ENCODE results near the gene LIPN.

LIPN gene

GRCh38 chr10:88786032-88786770, 26.4 kb downstream of the LIPN start:
- no peak for DNase-seq (ENCODE audit: low read depth)

GRCh38 chr10:88787463-88787862, 27.6 kb downstream of the LIPN start:
- no peak for DNase-seq (ENCODE audit: low read depth)

- no peak for DNase-seq (ENCODE audit: low read depth)
Observed at GRCh38 chr10:88788924-88789323, 29.1 kb downstream of the LIPN start.

GRCh38 chr10:88791924-88792323, 32.1 kb downstream of the LIPN start:
- DNase-seq (ENCODE audit: low read depth), result no peak

- no peak for DNase-seq (ENCODE audit: low read depth)
Observed at GRCh38 chr10:88792661-88793060, 32.8 kb downstream of the LIPN start.

- DNase-seq (ENCODE audit: low read depth), result no peak
Observed at GRCh38 chr10:88793712-88794299, 34.0 kb downstream of the LIPN start.

- DNase-seq (ENCODE audit: low read depth), result no peak
Observed at GRCh38 chr10:88794731-88795130, 34.9 kb downstream of the LIPN start.

- no peak for DNase-seq (ENCODE audit: low read depth)
Observed at GRCh38 chr10:88800152-88801125, 40.6 kb downstream of the LIPN start.

GRCh38 chr10:88802523-88803285, 42.9 kb downstream of the LIPN start, which contains the start of gene LIPM:
LIPM (plus strand) TSS chr10:88802730; CDS start chr10:88802897, 167 bp downstream.
- DNase-seq (ENCODE audit: low read depth), result no peak

- DNase-seq (ENCODE audit: low read depth), result no peak
Observed at GRCh38 chr10:88803641-88804040, 43.8 kb downstream of the LIPN start.

- no peak for DNase-seq (ENCODE audit: low read depth)
Observed at GRCh38 chr10:88804083-88804812, 44.4 kb downstream of the LIPN start.

GRCh38 chr10:88805361-88805760, 45.5 kb downstream of the LIPN start:
- no peak for DNase-seq (ENCODE audit: low read depth)

- no peak for DNase-seq (ENCODE audit: low read depth)
Observed at GRCh38 chr10:88805924-88806323, 46.1 kb downstream of the LIPN start.

- no peak for DNase-seq (ENCODE audit: low read depth)
Observed at GRCh38 chr10:88809621-88810020, 49.8 kb downstream of the LIPN start.

GRCh38 chr10:88810196-88810961, 50.6 kb downstream of the LIPN start:
- DNase-seq (ENCODE audit: low read depth), result no peak

GRCh38 chr10:88813200-88813599, 53.4 kb downstream of the LIPN start:
- DNase-seq (ENCODE audit: low read depth), result no peak

- no peak for DNase-seq (ENCODE audit: low read depth)
Observed at GRCh38 chr10:88819290-88819689, 59.5 kb downstream of the LIPN start.

GRCh38 chr10:88820748-88821401, 61.1 kb downstream of the LIPN start:
- no peak for DNase-seq (ENCODE audit: low read depth)

GRCh38 chr10:88826388-88826787, 66.6 kb downstream of the LIPN start:
- DNase-seq (ENCODE audit: low read depth), result no peak

GRCh38 chr10:88827671-88828070, 67.9 kb downstream of the LIPN start:
- DNase-seq (ENCODE audit: low read depth), result no peak

All from activated T-cell treated with anti-CD3 and anti-CD28 coated beads for 1 hour (primary cell).